GM18909 (cell line): ENCODE results near the gene BICRAL.
A peak's percentile ranks its signal among the peaks of the same experiment; 100 is the strongest.

Experiments used
- ATAC-seq: cut with Tn5 transposase; IDR thresholded peaks from one replicate; pipeline ENCODE4 v1.9.1; 2021; ENCODE audit warnings: mild to moderate bottlenecking; ENCODE audit not compliant: unreplicated experiment, poor library complexity

The BICRAL gene

DNA sequence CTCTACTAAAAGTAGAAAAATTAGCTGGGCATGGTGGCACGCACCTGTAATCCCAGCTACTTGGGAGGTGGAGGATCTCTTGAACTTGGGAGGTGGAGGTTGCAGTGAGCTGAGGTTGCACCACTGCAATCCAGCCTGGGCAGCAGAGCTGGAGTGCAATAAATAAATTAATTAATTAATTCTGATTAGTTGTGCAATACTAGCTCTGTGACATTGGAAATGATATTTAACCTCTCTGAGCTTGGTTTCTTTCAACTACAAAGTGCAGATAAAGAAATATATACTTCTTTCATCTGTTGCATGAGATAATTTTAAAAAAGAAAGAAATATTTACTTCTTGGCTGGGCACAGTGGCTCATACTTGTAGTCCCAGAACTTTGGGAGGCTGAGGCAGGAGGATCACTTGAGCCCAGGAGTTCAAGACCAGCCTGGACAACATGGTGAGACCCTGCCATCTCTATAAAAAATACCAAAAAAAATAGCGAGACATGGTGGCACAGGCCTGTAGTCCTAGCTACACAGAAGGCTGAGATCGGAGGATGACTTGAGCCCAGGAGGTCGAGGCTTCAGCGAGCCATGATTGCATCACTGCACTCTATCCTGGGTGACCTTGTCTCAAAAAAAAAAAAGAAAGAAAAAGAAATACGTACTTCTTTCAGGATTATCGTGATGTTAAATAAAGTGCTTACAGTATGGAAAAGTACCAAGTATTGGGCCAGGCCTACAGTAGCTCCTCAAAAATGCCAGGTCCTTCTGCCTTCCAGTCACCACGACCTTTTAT is 20.4 kb upstream of the BICRAL start:
- no peak for ATAC-seq

DNA sequence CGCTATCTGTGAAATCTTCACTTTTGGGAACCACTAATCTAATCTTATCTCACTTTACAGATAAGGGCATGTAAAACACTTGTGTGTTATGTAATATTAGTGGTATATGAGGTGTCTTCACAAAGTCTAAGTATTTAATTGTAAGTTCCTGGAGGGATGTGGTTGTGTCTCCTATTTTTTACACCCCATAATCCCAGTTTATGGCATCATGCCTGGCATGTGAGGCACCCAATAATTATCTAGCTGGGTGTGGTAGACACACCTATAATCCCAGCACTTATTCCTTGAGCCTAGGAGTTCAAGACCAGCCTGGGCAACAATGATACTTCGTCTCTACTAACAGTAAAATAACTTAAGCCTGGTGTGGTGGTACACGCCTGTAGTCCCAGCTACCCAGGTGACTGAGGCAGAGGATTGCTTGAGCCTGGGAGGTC is 19.4 kb upstream of the BICRAL start:
- no peak for ATAC-seq

GRCh38 chr6:42762950-42763349 is 18.9 kb upstream of the BICRAL start:
- no peak for ATAC-seq

DNA sequence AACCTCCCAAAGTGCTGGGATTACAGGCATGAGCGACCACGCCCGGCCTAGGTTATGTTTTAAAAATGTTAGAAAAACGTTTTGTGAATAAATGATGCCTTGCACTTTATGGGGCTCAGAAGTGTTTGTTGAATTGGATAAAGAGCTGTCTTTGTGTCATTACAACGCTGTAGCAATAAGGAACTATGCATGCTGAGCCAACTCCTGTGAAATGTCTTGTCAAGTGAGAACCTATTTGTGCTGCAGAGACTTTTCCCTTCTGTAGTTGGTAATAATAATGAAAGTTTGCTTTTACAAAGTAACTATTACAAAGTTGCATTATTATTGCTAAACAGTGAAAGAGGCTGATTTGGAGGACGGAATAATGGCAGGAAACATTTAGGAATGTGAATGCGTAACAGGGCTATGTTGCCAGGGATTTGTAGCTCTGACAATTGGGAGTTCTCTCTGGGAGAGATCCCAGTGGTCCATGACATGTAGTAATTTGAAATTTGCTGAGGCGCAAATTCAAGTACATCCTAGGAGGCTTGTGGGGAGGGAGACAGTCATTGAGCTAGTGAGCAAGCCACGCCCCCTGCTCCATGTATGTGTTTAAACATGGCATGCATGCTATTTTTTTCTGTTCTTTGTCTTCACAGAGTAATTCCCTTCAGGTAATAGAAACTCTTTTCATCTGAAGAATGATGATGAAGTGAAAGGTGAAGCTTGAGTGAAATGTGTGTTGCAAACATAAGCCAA is 16.8 kb upstream of the BICRAL start:
- no peak for ATAC-seq

GRCh38 chr6:42766163-42766670 is 15.6 kb upstream of the BICRAL start:
- no peak for ATAC-seq

GRCh38 chr6:42769051-42769450 is 12.8 kb upstream of the BICRAL start:
- ATAC-seq = no peak

DNA sequence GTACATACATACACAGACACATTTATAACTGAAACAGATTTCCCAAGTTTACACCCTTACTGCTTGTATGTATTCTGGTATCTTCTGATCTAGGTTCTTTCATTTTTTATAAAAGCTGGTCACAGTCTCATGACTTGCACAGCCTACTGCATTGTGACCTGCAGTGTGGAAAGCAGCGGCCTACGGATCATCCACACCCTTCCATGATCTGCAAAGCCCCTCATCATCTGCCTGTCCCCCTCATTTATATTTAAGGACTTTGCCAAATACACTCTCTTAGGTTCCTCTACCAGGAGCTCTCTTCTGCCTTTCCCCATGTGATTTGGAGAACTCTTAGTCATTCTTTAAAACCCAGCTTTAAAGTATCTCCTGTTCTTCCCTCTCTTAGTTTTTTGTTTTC is 12.0 kb upstream of the BICRAL start:
- no peak for ATAC-seq

GRCh38 chr6:42771741-42772100 is 10.1 kb upstream of the BICRAL start:
- peak; percentile 15 for ATAC-seq

- ATAC-seq = no peak
Observed at GRCh38 chr6:42774201-42774600, 7.7 kb upstream of the BICRAL start.

- peak; percentile 42 for ATAC-seq
Observed at GRCh38 chr6:42774821-42775487, 6.9 kb upstream of the BICRAL start.

DNA sequence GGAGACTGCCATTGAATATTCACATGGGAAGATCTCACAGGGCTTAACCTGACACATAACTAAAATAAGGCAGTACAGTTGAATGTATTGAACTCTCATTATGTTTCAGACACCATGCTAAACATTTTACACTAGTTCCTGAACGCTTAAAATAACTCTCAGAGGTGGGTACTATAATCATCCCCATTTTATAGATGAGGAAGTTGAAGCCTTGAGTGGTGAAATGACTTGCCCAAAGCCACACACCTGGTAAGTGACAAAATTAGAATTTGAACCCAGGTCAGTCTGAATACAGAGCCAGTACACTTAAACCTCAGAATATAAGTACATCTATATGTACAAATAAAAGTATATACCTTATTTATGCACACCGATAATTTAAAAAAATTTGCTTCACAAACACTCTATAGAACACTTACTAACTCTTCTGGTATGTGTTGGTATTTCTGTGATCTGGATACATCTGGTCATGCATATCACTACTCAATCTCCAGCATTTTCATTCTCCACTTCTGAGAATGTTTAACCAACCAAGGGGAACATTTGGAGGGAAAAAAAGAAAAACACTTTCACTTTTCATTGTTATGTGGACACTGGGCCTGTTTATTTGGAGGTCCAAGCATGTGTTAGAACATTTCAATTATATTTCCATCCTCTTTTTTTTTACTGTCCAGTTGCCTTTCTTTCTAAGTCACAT is 4.6 kb upstream of the BICRAL start:
- no peak for ATAC-seq

DNA sequence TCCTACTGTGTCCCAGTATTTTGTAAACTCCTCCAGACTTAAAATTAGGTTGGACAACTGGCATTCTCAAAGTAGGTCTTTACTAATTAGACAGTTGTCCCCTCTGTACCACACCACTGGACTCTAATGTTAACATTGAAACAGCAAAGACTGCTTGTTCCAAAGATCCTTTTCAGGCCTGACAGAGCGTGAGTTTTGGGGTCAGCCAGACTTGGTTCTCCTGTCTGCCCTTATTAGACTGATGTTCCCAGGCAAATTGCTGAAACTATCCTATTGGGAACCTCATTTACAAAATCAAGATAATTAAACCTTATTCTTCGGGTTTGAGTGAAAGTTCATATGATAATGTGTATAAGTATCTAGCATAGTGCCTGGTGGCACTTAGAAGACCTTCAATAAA is 3.7 kb upstream of the BICRAL start:
- ATAC-seq = no peak

DNA sequence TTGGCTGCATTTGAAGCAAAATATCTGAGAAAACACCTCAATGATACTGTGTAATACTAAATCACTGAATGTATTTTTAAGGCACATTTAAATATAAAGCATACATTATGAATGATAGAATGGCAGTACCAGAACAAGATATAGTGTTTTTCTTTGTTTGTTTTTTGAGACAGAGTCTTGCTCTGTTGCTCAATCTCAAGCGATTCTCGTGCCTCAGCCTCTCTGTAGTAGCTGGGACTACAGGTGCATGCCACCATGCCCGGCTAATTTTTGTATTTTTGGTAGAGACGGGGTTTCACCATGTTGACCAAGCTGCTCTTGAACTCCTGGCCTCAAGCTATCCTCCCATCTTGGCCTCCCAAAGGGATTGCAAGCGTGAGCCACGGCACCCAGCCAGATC is 2.3 kb upstream of the BICRAL start:
- ATAC-seq = no peak

DNA sequence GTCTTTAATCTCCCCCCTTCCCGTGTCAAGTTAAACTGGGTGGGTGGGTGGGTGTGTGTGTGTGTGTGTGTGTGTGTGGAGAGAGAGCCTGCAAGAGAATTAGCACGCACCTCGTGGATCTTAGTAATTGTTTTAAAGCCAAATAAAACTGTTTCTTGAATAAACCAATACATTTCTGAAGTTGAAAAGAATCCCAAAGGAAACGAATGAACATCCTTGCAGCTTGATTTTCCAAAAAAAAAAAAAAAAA is 381 bp upstream of the BICRAL start:
- ATAC-seq = no peak

DNA sequence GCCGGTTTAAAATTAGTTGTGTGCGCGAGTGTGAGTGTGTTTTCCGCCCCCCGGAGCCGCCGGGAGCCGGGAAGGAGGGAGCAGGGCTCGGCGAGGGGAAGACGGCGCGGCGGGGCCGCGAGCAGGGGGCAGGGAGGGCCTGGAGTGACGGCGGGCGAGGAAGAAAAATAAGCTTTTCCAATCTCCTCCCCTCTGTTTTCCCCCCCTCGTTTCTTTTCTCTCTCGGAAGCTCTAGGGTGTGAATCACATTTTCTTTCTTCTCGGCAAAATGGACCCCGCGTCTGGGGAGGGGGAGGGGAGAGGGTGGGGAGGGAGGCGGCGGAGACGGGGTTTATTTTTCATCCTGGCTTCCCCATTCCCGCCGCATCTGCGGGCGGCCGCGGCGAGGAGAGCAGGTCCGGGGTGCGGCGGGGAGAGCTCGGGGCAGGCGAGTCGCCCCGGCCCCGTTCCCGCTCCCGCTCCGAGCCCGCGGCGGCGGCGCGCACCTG is 881 bp downstream of the BICRAL start:
- peak; percentile 28 for ATAC-seq

DNA sequence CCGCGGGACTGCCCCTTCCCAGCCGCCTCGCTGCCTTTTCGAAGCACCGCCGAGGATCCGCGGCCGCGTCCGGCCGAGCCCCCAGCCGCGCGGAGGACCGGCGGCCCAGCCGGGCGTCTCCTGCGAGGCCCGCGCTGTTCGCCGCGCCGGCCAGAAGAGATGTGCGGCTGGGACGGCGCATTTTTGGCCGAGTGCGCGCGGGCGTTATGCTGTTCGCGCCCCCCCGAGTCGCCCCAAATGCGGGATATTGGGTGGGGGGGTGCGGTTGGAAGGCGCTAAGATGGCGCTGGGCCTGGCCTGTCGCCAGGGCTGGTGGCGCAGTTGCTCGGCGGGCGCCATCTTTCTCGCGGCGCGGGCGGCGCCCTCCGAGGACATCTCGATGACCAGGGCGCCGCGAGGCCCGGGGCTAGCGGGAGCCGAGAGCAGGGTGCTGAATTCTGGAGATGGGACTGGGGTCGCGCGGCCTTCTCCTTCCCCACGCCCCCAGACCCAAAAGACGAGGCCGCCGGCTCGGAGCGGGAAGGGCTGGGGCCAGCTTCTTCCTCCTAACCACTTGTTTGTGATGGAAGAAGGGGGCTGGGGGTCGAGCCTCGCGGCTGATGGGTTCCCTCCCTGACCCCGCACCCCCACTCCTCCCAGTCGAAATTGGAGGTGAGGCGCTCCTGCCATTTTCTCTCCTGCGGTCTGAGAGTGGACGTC is 1.5 kb downstream of the BICRAL start:
- peak; percentile 48 for ATAC-seq

GRCh38 chr6:42783876-42784642 is 2.2 kb downstream of the BICRAL start:
- no peak for ATAC-seq

GRCh38 chr6:42784717-42785498 is 3.1 kb downstream of the BICRAL start:
- no peak for ATAC-seq
